Mesenteric fat pad (tissue), 1 donor: ENCODE results near the gene OGT. TPM values are rescaled to one million over a fixed set of nuclear protein-coding genes. Genes with fewer than 3 reads are reported as not detected.
"Not testable (repeated sequence)": the region's sequence is repeated elsewhere in the genome, so short reads cannot be mapped to it uniquely, and the experiment has no call there.

Source experiments
- DNase-seq: peaks from one replicate; pipeline ENCODE4 v3.0.0-alpha.2; 2020; ENCODE audit warnings: low spot score
- total RNA-seq: library from RNA; stranded (reverse); fragmentation: NEBNext Ultra II Directional; extraction: Animal tissue kit (Norgen Biotek cat#: 25700); gene quantifications from one replicate; pipeline ENCODE4 v1.2.1, GENCODE V29; 2021
- donor health status: DM: yes; HTN: yes; CAD: no.

Gene OGT
- total RNA-seq, 1 donor from 2014 or later, result 99.4 TPM

DNA sequence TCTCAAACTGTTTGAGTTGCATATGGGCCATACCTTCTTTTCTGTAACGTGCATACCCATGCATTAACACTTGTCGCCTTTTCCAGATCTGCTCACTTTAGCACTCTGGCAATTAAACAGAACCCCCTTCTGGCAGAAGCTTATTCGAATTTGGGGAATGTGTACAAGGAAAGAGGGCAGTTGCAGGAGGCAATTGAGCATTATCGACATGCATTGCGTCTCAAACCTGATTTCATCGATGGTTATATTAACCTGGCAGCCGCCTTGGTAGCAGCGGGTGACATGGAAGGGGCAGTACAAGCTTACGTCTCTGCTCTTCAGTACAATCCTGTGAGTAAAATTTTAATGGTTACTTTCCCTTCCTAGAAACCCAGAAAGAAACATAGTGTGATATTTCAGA, 4.8 kb downstream of the OGT start:
- no peak for DNase-seq

DNA sequence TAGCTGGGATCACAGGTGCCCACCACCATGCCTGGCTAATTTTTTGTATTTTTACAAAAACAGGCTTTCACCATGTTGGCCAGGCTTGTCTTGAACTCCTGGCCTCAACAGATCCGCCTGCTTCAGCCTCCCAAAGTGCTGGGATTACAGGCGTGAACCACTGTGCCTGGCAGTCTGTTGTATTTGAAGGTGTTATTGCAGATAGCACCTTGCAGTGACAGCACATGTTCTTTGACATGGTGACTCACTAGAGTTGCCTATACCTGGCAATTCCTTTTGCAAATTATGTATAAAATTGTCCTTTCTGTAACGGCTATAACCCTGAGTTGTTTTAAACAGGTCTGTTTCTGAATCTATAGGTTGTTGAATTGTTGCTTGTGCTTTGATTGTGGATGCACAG, 7.9 kb downstream of the OGT start:
- DNase-seq, result no peak

DNA sequence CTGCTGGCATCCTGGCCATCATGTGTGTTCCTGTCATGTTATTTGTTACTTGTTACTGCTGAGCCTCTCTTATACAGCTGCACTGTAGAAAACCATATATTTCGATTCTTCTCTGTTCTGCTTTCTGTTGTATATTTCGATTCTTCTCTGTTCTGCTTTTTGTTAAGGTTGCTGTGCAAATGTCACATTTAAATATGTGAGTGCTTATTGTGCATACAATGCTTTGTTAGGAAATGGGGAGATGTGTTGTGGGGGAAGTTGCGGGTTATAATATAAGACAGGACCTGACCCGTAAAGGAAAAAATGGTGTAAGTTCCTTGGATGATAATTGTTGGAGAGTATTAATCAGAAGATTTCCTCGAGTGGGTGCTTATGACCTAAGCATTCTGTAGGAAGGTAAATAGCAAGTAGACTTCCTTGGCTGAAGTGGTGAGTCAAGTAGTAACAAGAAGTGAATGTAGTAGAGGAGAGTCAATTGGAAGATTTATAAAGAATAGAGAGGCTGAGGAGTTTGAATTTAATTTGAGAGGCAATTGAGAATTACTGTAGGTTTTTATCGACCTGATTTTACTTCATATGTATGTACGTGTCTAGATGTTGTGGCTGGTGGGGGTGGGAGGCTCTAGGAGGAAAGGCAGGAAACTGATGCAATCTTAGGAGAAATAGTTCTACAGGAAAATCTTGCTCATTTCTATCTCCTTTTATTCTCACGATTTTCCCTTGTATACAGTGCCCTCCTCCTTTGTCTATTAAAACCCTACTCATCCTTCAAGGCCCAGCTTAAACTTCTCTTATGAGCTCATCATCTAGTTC, 8.5 kb downstream of the OGT start:
- DNase-seq, result no peak

DNA sequence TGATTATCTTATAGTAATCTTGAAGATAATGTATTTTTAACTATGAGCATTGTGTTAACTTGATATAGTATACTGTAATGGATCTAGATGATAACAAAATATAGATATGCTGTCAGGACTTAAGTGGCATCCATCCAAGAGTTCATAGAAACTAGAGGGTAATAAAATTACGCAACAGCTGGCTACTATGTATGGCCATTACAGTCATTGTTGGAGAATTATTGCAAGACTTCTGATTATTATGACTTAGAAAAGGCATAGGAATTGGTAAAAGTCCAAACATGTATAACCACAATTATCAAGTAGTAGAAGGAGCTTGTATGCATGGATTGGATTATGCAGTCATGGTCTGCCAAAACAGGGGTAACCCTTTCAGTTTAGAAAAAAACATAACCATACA, 9.5 kb downstream of the OGT start:
- DNase-seq, result no peak

DNA sequence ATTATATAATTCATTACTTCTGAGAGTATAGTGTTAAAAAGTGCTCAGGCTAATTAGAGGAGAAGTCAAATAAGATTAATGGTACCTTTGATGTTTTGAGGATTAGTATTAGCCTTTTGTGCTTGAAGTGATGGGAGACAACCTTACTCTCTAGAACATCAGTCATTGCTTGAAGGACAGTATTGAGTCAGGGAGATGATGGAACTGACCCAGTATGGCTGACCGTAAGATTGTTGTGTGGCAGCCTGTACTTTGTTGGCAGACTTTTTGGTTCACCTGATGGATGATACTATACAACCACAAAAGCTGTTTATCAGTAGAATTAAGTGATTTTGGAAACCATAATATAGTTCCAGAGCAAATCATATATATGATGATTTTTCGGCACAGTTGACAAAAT, 9.9 kb downstream of the OGT start:
- DNase-seq, result no peak

DNA sequence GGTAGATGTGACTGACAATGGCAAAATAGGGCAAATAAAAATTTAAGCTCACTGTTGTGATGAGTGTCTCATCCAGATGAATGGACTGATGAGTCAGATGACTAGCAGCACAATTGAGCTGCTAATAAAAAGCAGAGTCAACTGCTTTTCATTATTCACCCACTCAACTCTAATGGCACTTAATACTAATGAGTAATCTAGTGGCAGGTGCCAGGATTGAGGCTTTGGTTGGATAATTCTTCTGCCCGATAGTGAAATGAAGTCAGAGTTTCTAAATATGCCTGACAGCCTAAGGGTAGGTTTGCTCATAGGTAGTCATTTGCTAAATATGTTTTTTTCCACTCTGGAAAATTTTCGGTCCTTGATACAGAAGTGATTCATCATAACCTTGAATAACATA, 10.4 kb downstream of the OGT start:
- DNase-seq, result no peak

DNA sequence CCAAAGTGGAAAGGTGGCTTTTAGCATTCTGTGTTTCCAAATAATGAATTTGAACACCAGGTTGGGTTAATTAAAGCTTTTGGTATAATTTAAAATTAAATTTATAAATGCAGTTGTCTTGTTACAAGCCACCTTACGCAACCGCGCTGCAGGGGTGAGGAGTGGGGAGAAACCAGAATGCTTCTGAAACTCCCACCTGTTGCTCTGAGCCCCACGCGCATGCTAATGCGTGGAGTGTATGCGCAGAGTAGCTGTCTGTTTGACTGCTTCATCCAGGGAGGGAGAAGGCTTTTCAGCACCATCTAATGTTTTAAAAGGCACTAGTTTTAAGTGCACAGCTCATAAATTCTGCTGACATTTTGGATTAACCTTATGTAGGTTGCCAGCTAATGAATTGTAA, 12.5 kb downstream of the OGT start:
- no peak for DNase-seq

DNA sequence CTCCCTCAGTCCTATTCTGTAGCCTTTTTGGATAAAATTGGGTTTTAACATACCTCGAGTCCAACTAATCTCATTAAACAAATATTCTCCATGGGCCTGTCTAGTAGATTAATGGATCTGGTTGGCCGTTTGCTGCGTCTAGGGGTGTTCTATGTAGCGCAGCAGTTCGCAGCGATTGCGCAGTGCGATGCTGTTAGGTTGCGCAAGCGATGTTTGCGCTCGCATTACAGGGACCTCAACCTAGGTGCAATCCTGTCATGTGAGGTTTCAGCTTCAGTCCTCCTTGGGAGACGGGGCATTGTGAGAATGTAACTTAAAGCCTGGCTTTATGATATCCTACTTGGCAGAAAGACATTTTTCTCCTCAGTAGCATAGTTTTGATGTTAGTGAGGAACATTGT, 14.0 kb downstream of the OGT start:
- DNase-seq, result no peak

DNA sequence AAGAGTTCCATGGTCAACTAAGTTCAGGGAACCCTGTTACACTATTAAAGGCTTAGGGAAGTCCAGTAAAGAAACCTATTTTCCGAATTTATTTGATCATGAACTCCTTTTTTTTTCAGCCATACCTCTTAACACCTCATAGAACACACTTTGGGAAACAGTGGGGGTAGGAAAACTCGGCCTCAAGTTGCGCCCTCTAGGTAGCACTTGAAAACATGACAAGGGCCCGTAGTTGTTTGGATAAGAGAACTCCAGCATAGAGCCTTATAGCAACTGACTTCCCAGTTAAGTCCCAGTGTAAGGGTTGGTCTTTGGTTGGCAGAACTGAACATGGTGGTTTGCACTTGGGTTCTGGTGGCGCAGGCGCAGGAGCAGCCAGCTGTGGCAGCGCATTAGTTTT, 14.4 kb downstream of the OGT start:
- DNase-seq, result no peak

DNA sequence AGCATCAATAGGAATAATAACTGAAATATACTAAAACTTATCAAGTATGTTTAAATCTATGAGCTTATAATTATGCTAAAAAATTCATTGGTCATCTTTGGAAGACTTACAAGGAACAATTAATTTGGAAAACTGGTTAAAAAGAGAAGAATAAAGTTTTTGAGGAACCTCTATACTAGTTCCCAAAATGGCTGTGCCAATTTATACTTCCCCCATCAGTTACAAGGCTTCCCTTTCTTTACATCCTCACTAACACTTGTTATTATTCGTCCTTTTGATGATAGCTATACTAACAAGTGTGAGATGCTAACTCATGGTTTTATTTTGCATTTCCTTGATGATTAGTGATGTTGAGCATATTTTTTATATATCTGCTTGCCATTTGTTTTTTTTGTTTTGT, 17.1 kb downstream of the OGT start:
- DNase-seq, result no peak

DNA sequence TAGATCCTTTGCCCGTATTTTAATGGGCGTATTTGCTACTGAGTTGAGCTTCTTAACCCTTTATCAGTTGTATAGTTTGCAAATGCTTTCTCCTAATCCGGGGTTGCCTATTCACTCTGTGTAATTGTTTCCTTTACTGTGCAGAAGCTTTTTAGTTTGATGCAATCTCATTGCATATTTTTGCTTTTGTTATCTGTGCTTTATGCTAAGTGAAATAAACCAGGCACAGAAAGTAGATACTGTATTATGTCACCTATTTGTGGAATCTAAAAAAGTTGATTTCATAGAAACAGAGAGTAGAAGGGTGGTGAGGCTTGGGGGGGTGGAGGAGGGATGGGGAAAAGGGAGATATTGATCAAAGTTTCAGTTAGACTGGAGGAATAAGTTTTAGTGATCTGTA, 17.7 kb downstream of the OGT start:
- DNase-seq, result no peak

DNA sequence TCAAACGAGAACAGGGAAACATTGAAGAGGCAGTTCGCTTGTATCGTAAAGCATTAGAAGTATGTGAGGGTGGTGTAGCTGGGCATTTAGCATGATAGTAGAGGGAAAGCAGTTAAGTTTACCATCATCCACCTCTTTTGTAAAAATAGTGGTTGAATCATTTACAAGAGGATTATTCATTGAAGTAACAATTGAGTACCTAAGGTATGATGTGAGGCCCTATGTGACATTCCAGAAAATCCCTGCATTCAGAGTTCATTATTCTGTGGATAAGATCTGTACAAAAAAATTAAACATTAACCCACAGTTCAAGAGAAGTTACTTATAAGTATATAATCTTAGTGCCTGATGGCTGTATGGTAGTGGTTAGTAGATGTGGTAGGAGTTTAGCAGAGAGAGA, 23.1 kb downstream of the OGT start:
- DNase-seq, result no peak

DNA sequence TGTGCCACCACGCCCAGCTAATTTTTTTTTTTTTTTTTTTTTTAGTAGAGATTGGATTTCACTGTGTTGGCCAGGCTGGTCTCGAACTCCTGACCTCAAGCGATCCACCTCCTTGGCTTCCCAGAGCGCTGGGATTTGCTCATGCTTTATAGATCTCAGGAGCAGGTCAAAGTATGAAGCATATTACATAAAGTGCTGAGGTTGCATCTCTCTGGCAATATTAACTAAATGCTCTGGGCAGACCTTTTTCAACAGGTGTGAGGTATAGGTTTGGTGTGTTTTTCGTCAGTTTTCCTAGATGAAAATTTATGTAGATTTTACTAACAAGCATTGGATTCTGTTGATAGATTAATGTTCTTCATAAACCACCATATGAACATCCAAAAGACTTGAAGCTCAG, 26.0 kb downstream of the OGT start:
- no peak for DNase-seq

DNA sequence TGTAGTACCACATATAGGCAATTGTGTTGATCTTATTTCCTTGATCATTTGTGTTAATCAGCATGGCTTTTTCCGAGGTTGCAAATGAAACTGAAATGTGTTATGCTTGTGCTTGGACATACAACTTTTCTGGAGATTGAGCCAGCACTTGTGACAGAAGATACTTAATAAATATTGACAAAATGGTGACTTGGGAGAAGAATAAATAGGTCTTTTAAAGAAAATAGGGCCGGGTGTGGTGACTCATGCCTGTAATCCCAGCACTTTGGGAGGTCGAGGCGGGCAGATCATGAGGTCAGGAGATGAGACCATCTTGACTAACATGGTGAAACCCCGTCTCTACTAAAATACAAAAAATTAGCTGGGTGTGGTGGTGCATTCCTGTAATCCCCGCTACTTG, 26.9 kb downstream of the OGT start:
- not testable (repeated sequence) for DNase-seq

DNA sequence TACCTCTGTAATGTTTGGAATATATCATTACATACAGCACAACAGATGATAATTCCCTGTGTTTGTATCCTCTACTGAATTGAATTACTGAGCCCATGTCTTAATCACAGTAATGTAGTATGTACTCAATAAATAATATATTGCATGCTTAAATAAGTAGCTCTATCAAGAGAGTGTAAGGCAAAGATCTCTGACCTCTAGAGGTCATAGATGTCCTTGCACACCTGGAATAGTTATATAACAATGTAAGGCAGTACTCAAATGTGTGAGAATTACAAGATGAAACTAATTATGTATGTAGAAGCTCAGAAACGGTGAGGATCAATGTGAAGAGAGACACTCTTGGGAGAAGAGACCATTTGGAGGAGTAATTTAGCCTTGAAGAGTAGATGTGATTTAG, 31.0 kb downstream of the OGT start:
- no peak for DNase-seq

DNA sequence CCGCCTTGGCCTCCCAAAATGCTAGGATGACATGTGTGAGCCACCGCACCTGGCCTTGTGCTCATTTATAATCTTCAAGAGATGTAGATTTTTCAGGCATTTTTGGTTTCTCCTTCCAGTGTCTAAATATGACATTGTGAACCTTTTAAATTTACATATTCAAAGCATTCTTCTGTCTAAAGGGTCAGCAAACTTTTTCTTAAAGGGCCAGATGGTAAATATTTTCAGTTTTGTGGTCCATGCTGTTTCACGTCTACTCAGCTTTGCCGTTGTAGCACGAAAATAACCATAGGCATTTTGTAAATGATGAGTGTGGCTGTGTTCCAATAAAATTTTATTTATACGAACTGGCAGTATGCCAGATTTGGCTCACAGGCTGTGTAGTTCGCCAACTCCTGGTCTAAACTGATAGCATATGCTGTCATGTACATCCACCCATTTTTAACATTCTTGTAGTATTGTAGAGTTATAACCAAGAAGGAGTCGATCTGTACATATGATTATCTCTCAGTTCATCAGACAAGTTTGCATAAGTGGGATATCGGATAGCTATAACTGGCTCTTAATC, 32.7 kb downstream of the OGT start:
- DNase-seq, result no peak

DNA sequence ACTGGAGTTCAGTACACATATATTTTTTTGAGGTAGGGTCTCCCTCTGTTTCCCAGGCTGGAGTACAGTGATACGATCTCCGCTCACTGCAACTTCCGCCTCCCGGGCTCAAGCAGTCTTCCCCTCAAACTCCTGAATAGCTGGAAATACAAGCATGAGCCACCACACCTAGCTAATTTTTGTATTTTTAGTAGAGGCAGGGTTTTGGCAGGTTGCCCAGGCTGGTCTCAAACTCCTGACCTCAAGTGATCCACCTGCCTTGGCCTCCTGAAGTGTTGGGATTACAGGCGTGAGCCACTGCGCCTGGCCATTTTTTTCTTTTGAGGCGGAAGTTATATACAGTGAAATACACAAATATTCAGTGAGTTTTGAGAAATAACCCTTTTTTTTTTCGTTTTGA, 38.5 kb downstream of the OGT start:
- DNase-seq, result not testable (repeated sequence)

DNA sequence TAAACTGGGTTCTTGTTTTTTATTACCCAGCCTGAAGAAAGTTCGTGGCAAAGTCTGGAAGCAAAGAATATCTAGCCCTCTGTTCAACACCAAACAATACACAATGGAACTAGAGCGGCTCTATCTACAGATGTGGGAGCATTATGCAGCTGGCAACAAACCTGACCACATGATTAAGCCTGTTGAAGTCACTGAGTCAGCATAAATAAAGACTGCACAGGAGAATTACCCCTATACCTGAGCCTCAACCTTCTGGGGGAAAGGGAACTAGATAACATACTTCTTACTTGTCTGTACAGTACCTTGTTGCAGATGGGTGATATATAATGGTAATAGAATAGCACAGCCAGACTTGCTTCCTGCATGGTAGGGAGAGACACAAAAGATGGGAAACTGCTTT, 40.7 kb downstream of the OGT start:
- DNase-seq, result no peak

DNA sequence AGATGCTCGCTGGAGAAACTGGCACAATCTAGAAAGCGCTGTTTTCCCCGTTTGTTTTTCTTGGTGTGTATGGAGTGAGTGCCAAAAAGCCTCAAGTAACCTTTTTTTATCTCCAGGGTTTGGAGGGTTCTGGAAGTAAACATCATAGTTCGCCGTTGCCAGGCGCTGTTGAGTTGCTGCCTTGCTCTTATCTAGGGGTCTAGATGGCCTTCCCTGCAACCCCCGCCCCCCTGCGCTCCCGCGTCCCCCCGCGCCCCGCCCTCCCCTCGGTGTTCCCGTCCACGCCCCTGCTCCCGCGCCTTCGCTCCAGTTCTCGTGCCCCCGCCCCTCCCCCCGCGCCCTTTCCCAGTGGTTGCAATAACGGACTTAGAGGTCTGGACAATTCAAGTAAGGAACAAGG, 44.8 kb downstream of the OGT start:
- no peak for DNase-seq

DNA sequence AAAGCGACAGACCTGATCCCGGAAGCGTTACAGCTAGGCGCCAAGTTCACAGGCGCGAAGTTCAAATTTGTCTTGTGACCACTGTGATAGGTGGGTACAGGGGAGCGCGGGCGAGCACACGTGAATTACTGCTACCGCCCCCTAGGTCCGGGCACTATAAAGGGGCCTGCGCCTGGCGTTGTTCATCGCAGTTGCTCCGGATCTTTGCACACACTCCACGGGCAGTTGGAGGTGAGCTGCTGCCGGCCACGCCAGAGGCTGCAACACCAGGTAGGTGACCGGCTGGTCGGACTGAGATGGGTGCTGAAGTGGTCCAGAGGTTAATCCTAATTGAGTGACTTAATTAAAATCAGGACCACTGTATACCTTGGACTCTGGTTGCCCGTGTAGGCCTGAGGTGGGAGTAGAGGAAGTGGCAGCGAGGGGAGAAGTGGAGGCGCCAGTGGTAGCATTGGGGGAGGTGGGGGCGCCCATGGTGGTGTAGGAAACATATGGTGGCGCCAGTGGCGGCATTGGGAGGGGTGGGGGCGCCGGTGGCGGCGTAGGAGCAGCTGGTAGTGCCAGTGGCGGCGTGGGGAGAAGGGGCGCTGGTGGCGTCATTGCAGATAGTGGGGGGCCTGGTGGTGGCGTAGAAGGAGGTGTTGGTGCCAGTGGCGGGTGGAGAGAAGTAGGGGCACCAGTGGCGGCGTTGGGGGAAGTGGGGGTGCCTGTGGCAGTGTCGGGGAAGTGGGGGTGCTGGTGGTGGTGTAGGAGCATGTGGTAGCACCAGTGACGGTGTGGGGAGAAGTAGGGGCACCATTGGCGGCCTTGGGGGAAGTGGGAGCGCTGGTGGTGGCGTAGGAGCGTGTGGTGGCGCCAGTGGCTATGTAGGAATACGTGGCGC, 45.6 kb downstream of the OGT start, which contains the start of gene GCNA:
Gene GCNA (plus strand): TSS at position 185 of the 883 bp plus-strand sequence. CDS start 2,385 bp downstream, outside the sequence.
- DNase-seq, result no peak

DNA sequence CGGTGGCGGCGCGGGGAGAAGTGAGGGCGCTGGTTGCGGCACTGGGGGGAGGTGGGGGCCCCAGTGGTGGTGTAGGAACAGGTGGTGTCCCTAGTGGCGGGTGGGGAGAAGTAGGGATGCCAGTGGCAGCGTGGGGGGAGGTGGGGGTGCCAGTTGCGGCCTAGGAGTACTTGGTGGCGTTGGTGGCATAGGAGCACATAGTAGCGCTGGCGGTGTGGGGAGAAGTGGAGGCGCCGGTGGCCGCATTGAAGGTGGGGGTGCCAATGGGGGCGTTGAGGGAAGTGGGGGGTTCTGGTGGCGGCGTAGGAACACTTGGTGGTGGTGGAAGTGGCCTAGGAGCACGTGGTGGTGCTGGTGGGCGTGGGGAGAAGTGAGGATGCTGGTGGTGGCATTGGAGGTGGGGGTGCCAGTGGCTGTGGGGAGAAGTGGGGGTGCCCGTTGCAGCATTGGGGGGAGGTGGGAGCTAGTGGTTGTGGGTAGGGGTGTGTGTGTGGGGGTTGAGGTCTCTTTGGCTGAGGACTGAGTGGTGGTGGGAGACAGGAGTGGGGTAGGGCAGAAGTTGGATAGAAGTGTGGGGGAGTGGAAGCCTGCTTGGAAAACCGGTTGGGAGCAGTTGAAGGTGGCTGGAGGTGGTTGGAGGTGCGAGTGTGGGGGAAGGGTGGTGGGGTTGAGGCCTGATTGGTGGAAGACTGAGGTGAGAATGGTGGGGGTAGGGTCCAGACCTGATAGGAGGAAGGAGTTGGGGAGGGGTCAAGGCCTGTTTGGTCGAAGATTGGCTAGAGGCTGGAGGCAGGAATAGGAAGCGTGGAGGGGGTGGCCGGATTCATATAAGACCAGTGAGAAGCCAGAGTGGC, 46.5 kb downstream of the OGT start:
- DNase-seq, result no peak
